AG09309 (cell line): ENCODE measurements around the gene LPCAT2.

Experiments used
- DNase-seq: peaks from one replicate; pipeline ENCODE4 v3.0.0-alpha.2; 2010; ENCODE audit warnings: low read depth
- H3K4me3 ChIP-seq: 2 replicates; pipeline ENCODE4 v1.5.1; 2011; ENCODE audit warnings: mild to moderate bottlenecking, low read depth, low read length, moderate library complexity; ENCODE audit not compliant: control insufficient read depth
- CTCF ChIP-seq: IDR thresholded peaks from 2 replicates; pipeline ENCODE4 v1.5.1; 2011; ENCODE audit warnings: mild to moderate bottlenecking, low read depth, low read length, inconsistent platforms; ENCODE audit not compliant: insufficient read depth, control insufficient read depth; ENCODE audit errors: missing control alignments

Gene LPCAT2

GRCh38 chr16:55567382-55567781, 58.5 kb downstream of the LPCAT2 start:
- no peak overlapping the region for H3K4me3 ChIP-seq
- DNase-seq: peak; percentile 28
- TF ChIP-seq CTCF: no peak

GRCh38 chr16:55568207-55568606, 59.3 kb downstream of the LPCAT2 start:
- DNase-seq: no peak
- no peak for TF ChIP-seq CTCF
- no peak overlapping the region for H3K4me3 ChIP-seq

GRCh38 chr16:55569025-55569424, 60.2 kb downstream of the LPCAT2 start:
- DNase-seq: peak; percentile 8
- TF ChIP-seq CTCF: no peak
- no peak overlapping the region for H3K4me3 ChIP-seq

GRCh38 chr16:55570159-55570558, 61.3 kb downstream of the LPCAT2 start:
- no peak for TF ChIP-seq CTCF
- H3K4me3 ChIP-seq: no peak overlapping the region
- DNase-seq: no peak

- no peak for TF ChIP-seq CTCF
- H3K4me3 ChIP-seq: no peak overlapping the region
- no peak for DNase-seq
Measured at GRCh38 chr16:55571191-55571897, 62.5 kb downstream of the LPCAT2 start.

- H3K4me3 ChIP-seq: no peak overlapping the region
- DNase-seq: no peak
- TF ChIP-seq CTCF: no peak
Measured at GRCh38 chr16:55572439-55572838, 63.6 kb downstream of the LPCAT2 start.
